OCI-M2 (cell line): ENCODE data around the gene MOCS1.

ENCODE experiments used
- DNase-seq: peaks from one replicate; lab custom pipeline; 2025; ENCODE audit not compliant: unreplicated experiment; lab: John Stamatoyannopoulos, UW

The MOCS1 gene

DNA sequence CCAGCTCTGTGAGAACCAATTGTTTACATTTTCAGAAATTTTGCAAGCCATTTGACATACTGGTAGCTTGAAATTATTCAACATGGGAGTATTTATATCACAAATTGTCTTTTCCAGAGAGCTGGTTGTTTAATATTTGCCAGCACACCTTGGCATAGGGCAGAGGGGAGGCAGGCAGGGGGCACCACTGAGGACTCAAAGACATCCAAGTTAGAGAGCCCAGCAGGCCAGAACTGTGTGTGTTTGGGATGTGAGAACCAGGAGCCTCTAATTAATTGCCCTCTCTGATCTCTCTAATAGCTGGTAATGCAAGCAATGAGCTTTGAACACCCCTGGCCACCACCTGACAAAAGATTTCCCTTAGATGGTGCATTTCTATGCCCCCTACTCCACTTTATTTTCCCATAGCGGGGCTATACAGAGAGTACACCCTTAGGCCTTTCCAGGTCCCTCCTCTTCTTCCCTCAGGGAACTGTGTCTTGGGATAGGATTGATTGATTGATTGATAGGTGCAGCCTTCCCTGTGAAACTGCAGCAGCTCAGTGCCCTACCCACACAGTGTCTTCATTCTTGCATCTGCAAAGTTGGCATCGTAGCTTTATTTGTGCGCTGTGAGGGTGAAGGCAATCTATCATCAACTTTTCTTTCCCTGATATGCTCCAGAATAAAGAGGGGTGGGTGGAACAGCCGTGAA is 29.2 kb downstream of the MOCS1 start:
- no peak for DNase-seq

DNA sequence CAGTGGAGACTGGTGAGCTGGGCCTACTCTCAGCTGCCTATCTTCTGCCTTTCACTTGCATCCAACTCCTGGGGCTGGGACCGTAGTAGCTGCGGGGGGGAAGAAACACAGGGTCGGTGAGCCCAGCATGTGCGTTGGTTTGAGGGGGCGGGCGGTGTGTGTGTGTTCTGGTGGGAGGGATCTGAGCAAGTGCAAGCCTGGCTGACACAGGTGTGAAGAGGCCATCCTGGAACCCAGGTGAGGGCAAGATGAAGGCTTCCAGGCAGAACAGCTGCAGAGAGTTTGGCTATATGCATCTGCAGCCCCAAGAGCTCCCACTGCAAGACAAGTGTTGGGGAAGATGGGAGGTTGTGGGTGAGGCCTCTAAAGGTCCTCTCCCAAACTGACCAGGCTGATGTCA is 30.6 kb downstream of the MOCS1 start:
- DNase-seq = no peak

DNA sequence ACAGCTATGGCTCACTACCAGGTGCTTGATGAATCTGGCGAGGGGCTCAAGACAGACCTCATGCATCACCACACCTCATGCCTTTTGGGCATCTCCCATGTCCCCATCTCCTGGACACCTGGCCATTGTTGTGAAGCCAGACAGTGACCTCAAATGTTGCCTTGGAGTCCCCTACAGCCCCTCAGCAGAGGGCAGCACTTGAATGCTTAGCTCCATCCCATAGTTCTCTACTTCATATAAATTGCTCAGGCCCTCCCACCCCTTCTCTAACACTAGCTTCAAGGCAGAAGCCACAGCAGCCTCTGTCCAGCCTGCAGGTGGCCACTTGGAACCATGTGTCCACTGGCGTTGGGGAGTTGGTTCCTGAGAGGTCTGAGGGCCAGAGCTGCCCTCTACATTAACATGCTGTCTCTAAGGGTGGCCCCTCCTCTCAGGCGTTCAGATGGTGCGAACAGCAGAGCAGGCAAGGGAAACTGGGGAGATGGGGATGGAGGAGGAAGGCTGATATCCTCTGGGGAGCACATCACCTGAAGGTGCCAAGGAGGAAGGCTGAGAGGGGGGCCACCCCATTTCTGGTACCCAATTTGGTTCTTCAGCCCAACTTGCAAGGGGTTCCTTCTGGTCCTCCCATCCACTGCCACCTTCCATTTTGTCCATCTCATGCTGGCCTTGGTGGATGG is 31.3 kb downstream of the MOCS1 start:
- no peak for DNase-seq

DNA sequence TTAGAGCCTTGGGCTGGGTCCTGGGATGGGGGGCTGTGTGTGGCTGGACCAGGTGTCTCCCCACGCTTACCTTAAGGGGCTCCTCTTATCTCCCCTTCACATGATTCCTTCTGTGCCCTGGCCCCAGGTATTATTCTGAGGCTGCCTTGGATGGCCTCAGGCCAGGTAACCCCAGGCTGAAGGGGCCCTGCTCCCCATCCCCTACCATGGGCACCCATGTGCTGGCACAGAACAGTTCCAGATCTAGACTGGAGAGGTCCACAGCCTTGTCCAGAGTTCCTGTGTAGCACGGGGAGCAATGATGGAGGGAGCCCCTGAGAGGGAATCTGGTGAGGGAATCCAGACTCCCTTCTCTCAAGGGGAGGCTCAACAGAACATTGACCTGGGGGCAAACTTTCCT is 32.1 kb downstream of the MOCS1 start:
- DNase-seq = no peak

DNA sequence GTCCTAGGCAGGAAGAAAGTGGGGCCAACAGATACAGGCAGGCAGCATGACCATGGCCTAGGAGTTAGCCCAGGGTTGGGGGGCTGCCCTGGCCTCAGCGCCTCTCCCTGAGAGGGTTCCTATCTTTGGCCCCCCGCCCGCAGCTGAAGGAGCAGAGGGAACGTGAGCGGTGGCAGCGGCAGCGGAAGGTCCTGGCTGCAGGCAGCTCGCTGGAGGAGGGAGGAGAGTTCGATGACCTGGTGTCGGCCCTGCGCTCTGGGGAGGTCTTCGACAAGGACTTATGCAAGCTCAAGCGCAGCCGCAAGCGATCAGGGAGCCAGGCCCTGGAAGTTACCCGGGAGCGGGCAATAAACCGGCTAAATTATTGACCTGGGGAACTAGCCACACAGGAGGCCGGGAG is 32.6 kb downstream of the MOCS1 start:
- no peak for DNase-seq

DNA sequence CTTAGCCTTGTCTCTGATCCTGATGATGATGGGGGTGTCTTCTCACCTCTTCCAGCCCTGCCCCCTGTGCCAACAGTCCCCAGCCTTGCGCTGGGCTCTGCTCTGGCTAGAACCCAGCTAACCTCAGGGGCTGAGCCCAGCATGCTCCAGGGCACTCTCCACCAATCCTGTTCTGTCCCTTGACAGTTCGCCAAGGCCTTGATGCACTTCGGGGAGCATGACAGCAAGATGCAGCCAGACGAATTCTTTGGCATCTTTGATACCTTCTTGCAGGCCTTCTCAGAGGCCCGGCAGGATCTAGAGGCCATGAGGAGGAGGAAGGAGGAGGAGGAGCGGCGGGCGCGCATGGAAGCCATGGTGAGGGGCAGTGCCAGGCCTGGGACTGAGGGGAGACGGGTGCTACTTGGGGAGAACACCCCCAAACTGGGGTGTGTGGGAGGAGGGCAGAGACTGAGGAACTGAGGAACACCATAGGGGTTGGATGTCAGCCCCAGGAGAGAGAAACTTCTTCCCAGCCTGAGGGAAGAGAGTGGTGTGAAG is 33.1 kb downstream of the MOCS1 start:
- DNase-seq = no peak

DNA sequence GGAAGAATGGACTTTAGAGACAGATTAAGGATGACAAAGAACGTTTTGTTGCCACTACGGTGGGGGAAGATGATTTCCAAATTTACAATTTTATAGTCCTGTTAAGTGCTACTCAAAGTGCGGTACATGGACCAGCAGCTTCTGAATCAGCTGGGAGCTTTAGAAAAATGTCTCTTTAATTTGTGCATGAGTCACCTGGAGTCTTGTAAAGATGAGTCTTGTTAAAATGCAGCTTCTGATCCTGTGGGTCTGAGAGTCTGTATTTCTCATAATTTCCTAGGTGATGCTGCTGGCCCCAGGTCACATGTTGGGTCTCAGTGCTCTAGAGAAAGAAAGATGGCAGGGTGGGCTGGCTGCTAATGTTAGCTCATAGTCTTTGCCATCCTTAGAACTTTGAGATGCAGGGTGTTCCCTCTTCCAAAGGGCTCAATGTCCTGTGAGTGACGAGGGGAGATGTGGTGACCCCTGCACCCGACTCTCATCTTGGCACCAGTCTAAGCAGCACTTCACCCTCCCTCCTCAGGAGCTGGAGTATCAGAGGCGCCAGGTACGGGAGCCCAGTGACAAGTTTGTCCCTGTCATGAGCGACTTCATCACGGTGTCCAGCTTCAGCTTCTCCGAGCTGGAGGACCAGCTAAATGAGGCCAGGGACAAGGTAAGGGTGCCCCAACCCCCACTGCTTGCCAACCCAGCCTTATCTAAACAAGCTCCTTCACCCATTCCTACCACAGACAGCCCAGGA is 34.5 kb downstream of the MOCS1 start:
- no peak for DNase-seq

DNA sequence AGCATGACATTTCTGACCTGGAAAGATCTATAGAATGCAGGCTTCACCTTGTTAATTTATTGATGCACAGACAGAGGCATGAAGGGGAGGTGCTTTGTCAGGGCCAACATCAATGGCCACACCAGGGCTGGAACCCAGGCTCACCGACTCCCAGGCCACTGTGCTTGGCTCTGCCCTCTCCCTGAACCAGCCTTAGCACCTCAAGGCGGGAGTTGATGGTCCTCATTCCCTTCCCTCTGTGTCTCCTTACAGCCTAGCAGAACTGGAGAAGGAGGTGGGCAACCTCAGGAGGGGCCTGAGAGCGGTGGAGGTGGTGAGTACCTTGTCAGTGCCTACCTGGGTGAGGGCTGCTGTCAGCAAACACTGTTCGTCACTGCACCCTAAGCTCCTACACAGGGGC is 35.6 kb downstream of the MOCS1 start:
- no peak for DNase-seq

DNA sequence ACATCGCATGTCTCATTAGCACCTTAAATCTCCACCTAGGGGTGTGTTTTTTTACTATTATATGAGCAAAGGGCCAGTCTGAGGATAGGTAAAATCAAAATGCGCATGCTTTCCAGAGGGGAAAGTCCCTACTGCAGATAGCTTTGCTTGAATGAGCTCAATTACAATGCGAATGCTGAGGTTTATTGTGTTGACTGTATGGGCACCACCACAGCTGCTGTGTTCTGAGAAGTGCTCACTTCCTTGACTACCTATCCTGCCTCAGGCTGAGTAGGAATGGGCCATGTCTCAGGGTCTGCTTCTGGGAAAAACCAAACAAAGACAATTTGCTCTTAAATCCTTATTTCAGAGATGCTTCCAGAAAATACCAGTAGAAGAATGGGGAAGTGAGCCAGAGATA is 36.6 kb downstream of the MOCS1 start:
- DNase-seq = no peak

DNA sequence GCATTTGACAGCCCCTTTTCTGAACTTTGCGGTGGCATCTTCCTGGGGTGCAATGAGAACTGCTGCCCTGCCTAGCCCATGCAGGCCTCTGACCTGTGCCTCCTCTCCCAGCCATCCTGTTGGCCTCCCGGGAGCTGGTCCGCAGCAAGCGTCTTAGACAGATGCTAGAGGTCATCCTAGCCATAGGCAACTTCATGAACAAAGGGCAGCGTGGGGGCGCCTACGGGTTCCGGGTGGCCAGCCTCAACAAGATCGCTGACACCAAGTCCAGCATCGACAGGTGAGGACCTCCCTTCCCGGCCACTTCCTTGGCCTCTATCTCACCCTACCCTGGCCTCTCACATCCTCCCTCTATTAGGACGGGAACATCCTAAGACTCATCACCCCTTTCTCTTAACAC is 37.6 kb downstream of the MOCS1 start:
- DNase-seq = no peak

DNA sequence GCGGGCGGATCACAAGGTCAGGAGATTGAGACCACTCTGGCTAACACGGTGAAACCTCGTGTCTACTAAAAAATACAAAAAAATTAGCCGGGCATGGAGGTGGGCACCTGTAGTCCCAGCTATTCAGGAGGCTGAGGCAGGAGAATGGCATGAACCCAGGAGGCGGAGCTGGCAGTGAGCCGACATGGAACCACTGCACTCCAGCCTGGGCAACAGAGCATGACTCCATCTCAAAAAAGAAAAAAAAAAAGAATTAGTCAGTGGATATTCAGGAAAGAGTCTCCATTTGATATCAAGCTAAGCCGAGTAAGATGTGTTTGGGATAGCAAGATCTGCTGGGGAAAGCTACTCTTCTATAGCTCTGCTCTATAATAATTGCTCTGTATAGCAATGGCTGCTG is 41.0 kb downstream of the MOCS1 start:
- DNase-seq = no peak

DNA sequence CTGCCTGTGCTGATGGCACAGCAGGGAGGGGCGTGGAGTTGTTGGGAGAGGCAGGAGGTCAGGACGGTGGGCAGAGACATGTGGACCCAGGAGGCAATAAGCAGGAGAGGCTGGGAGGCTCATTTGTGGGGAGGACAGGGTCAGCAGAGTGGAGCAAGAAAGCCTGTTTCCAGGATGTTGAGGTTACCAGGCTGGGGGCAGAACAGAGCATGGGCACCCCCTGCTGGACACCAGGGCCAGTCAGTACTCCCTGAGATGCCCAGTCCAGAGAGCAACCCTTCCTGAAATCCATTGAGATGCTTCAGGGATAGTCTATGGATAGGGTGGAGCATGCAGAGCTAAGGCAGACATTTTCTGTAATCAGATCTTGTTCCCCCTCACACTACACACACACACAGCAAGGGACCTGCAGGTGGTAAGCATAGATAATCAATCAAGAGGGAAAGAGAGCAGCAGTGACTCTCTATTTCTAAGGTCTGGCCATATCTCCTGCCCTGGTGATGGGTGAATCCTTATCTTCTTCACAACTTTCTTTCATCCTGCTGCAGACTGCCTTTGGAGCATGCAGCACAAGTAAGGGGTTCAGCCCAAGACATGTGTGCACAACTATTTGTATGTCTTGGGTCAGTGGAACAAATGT is 41.7 kb downstream of the MOCS1 start:
- no peak for DNase-seq

DNA sequence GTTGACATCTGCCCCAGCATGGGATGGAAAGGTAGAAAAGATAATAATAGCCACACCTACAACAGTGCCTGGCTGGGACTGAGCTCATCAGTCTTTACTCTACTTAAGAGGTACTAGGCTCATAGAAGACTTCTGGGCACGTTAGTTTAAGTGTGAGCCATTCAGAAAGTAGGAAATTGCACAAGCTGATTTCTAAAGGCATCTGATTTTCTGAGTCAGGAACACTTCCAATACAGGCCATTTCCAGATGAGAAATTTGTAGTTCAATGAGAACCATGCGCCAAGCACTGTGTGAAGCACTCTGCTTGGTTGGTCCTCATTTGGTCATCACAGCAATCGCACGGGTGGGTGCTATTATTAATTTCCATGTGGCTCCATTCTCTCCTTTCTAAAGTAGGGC is 42.3 kb downstream of the MOCS1 start:
- DNase-seq = no peak

DNA sequence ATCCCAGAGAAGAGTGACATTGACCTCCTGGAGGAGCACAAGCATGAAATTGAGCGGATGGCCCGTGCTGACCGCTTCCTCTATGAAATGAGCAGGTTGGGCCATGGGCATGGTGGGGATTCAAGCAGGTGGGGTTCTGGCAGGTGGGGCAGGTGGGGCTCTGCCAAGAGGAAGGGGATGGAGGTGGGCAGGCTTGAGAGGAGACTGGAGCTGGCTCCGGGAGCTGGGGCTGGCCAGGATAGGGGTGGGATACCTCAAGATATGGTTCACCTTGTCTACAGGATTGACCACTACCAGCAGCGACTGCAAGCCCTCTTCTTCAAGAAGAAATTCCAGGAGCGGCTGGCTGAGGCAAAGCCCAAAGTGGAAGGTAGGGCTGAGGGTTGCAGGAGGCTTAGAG is 42.9 kb downstream of the MOCS1 start:
- no peak for DNase-seq

DNA sequence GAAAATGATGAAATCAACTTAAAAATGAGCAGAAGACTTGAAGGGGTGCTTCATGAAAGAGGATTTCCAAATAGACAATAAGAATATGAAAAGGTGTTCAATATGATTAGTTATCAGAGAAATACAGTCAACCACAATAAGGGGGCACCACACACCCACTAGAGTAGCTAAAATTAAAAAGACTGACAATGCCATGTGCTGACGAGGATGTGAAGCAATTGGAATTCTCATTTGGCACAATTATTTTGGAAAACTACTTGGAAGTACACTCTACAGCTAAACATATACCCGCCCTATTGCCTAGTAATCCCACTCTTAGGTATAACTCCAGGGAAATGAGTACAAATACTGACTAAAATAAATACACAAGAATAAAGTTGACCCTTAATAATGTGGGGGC is 45.0 kb downstream of the MOCS1 start:
- DNase-seq = no peak

DNA sequence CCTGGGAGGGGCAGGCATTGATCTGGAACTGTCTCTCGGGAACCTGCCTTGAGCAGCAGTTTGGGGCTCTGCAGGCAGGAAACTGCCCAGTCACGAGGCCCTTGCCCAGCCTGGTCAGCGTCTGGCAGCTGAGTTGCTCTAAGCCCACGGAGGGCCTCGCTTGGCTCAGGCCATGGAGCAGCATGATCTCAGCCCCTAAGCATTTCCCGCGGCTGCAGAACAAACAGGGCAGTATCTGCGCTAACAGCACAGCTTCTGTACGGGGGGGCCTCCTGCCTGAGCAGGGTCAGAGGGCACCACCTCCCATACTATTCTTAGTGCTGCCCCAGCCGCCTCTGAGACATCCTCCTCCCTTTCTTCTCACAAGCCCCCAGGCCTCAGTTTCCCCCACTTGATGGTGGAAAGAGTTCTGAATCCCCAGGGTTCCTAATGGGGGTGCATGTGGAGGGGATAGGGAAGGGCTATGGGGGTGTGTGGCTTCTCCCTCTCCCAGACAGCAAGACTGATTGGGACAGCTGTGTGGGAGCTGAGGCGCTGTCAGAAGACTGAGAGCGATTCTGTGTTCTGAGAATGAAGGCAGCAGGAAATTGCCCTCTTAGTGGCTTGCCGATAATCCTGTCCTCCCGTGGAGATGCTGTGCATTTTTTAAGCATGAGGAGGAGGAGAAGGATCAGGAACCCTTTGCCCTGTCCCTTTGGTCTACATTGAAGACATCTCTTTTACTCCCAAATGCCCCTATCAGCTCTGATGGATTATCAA is 46.4 kb downstream of the MOCS1 start:
- no peak for DNase-seq

DNA sequence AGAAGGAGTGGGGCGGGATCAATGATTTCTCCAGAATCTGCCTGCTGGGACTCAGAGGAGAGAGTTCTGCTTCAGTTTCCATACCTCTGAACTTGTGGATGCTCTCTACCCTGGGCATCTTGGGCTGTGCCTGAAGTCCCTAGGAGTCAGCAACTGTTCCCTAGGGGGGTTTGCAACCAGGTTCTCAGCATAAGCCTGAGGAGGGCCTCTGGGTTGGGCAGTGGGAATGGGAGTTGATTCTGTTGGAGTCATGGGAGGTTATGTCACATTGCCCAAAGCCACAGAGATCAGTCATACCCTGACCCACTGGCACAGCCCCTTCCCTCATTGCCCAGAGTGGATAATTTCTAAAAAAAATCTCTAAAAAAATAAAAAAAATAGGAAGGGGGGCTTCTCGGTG is 47.4 kb downstream of the MOCS1 start:
- no peak for DNase-seq

DNA sequence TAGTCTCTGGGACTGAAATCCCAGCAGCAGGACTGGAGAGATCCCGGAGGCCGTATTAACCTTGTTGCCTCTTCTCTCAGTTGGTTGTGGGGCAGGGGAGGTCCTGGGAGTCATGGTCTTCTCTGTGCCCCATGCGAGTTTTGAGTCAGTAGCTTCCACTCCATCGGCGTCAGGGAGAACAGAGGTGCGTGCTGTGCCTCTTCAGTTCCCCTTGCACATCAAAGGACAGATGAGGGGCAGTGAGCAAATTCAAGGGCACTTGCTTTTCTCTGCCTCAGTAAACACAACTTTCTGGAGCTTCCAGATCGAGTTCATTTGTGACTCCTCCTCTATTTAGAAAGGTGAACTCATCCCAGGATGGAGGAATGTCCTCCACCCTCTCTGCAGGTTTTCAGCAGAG is 48.6 kb downstream of the MOCS1 start:
- DNase-seq = no peak

DNA sequence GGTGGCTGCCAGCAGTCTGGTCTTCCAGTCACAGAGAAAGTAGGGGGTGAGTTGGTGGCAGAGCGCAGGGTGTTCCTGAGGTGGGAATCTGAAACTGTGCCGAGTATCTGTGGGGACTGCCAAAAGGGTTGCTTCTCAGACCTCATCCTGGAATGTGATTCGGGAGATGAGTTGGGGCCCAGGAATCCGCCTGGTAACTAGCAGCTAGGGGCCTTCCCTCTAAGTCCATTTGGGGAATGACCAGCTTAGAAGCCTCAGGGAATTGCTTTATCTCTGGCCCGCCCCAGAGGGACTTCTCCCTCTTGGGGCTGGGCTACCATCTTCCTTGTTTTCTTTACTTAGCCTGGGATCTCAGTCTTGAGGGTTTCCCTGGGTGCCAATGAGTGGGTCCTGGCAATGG is 49.6 kb downstream of the MOCS1 start:
- DNase-seq = no peak

DNA sequence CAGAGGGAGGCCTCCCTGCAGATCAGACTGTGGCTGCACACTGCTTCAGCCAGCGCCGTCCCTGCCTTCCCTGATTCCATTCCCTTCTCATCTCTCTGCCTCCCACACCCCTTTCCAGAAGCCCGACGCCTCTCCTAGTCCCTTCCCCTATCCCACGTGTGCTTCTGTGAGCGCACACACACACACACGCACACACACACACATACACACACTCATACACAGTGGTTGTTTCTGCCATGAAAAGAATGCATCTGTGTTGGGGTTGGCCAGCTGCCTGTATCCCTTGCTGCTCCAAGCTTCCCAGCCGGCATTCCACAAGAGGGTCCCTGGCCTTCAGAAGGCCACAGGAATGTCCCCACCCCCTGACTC is 51.7 kb downstream of the MOCS1 start:
- DNase-seq = no peak
